ENCODE results near the gene CDK13. TPM values are rescaled to one million over a fixed set of nuclear protein-coding genes. Genes with fewer than 3 reads are reported as not detected.

CDK13 gene
- total RNA-seq, 1 experiment from 2014 or later = 52.2 TPM

- H3K36me3 Mint-ChIP-seq (ENCODE audit: insufficient read depth in 1 of 3, low read depth in 3 of 3) = peaks cover 7 to 32% (median 21%) of the 10 kb centered on the region in 3 experiments; a peak in 6 of 7 replicates
- no peak overlapping the region for H2BK15ac ChIP-seq (ENCODE audit: low read depth, low read length)
- no peaks in the 10 kb centered on the region for H4K20me1 ChIP-seq (ENCODE audit: control insufficient read depth, insufficient read depth, insufficient read length)
- no peaks in the 10 kb centered on the region for H3K9me3 ChIP-seq (ENCODE audit: control insufficient read depth, low read depth, low read length)
- no peak overlapping the region for H2AK5ac ChIP-seq (ENCODE audit: insufficient read length, low read length)
- H3K27ac Mint-ChIP-seq = no peak overlapping the region
- no peak overlapping the region for H4K91ac ChIP-seq (ENCODE audit: insufficient read length, low read depth, low read length)
- no peaks in the 10 kb centered on the region for H3K79me2 ChIP-seq (ENCODE audit: insufficient read depth, low read length)
- no peaks in the 10 kb centered on the region for H3K23me2 ChIP-seq (ENCODE audit: insufficient read length, low read depth, low read length, poor library complexity, severe bottlenecking)
- H4K8ac ChIP-seq (replicated peaks; ENCODE audit: insufficient read length, low read depth, low read length) = no peak overlapping the region
- H4K5ac ChIP-seq (ENCODE audit: insufficient read length, low read depth, low read length) = no peak overlapping the region
- H3K4me1 ChIP-seq (ENCODE audit: insufficient read depth, low read length) = peaks cover 2% of the 10 kb centered on the region; the same call in 1 of the 2 replicates
- H3K56ac ChIP-seq (ENCODE audit: insufficient read length, low read depth, low read length) = no peak overlapping the region
- no peak overlapping the region for H2BK120ac ChIP-seq (ENCODE audit: low read depth, low read length, poor library complexity, severe bottlenecking)
- H3K79me1 ChIP-seq (ENCODE audit: insufficient read depth, low read depth, low read length, poor library complexity, severe bottlenecking) = no peaks in the 10 kb centered on the region
- H2AFZ ChIP-seq (ENCODE audit: low read length) = no peak overlapping the region
- no peaks in the 10 kb centered on the region for H3K27me3 Mint-ChIP-seq (ENCODE audit: low read depth)
- H3K9me3 Mint-ChIP-seq = no peaks in the 10 kb centered on the region
- H2BK12ac ChIP-seq (ENCODE audit: insufficient read length, low read depth, low read length) = no peak overlapping the region
- TF ChIP-seq, protein P1, sequence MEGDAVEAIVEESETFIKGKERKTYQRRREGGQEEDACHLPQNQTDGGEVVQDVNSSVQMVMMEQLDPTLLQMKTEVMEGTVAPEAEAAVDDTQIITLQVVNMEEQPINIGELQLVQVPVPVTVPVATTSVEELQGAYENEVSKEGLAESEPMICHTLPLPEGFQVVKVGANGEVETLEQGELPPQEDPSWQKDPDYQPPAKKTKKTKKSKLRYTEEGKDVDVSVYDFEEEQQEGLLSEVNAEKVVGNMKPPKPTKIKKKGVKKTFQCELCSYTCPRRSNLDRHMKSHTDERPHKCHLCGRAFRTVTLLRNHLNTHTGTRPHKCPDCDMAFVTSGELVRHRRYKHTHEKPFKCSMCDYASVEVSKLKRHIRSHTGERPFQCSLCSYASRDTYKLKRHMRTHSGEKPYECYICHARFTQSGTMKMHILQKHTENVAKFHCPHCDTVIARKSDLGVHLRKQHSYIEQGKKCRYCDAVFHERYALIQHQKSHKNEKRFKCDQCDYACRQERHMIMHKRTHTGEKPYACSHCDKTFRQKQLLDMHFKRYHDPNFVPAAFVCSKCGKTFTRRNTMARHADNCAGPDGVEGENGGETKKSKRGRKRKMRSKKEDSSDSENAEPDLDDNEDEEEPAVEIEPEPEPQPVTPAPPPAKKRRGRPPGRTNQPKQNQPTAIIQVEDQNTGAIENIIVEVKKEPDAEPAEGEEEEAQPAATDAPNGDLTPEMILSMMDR (conservative IDR thresholded peaks at IDR 0.05) = no peak
- no peak overlapping the region for H3K4me3 Mint-ChIP-seq
- H3T11ph ChIP-seq (ENCODE audit: low read length) = no peak overlapping the region
- H3K4ac ChIP-seq (ENCODE audit: low read depth, low read length) = no peak overlapping the region
- H3K4me1 Mint-ChIP-seq = peaks cover 14 to 18% of the 10 kb centered on the region in 2 experiments
- no peaks in the 10 kb centered on the region for H3K27me3 ChIP-seq (ENCODE audit: insufficient read depth, low read length)
- no peak overlapping the region for H3K9ac ChIP-seq (ENCODE audit: extremely low read depth, insufficient read length, low read length)
- no peak overlapping the region for H2BK20ac ChIP-seq (ENCODE audit: low read depth, low read length, poor library complexity, severe bottlenecking)
- H3K18ac ChIP-seq (ENCODE audit: insufficient read length, low read depth, low read length) = no peak overlapping the region
- no peak overlapping the region for H2BK5ac ChIP-seq (ENCODE audit: insufficient read length, low read length)
- H3K14ac ChIP-seq (ENCODE audit: insufficient read depth, low read length) = no peak overlapping the region
- no peak for DNase-seq
- H3K27ac ChIP-seq (ENCODE audit: insufficient read length, low read depth, low read length) = no peak overlapping the region
- no peak overlapping the region for H3K23ac ChIP-seq (ENCODE audit: insufficient read length, low read depth, low read length)
- WGBS (ENCODE audit: extremely low coverage, insufficient read length, low lambda C conversion rate) = no CpG with 5 or more reads among the region's 1 CpG
- H3K4me2 ChIP-seq (ENCODE audit: insufficient read depth, insufficient read length, low read length) = no peak overlapping the region
Observed at GRCh38 chr7:40009301-40009700, 59.2 kb downstream of the CDK13 start.
